RWPE1 (cell line): Measurements from ENCODE around the gene FUBP3.

ENCODE experiments used
- CTCF ChIA-PET: fragments of 350-600 bp; sonication (Branson Sonifier 250); formaldehyde crosslinking; extraction: SDS; loops from one replicate; lab custom pipeline; 2021; lab: Yijun Ruan, JAX
- POLR2A ChIA-PET: fragments of 400-600 bp; formaldehyde crosslinking; extraction: SDS; loops from one replicate; lab custom pipeline; 2020; ENCODE audit warnings: antibody characterized with exemption; ENCODE audit not compliant: low non-redundant PET; lab: Yijun Ruan, JAX
- DNase-seq: peaks from one replicate; pipeline ENCODE4 v3.0.0; 2012; ENCODE audit warnings: low spot score
- H3K27ac ChIP-seq: fragments of 450-650 bp; 2 replicates; pipeline ENCODE4 v1.5.1; 2017
- TF ChIP-seq, protein P1 (sequence below): fragments of 450-650 bp; conservative IDR thresholded peaks from 2 replicates; pipeline ENCODE4 v1.5.1; 2017; ENCODE audit warnings: low read depth, mild to moderate bottlenecking

FUBP3 gene

DNA sequence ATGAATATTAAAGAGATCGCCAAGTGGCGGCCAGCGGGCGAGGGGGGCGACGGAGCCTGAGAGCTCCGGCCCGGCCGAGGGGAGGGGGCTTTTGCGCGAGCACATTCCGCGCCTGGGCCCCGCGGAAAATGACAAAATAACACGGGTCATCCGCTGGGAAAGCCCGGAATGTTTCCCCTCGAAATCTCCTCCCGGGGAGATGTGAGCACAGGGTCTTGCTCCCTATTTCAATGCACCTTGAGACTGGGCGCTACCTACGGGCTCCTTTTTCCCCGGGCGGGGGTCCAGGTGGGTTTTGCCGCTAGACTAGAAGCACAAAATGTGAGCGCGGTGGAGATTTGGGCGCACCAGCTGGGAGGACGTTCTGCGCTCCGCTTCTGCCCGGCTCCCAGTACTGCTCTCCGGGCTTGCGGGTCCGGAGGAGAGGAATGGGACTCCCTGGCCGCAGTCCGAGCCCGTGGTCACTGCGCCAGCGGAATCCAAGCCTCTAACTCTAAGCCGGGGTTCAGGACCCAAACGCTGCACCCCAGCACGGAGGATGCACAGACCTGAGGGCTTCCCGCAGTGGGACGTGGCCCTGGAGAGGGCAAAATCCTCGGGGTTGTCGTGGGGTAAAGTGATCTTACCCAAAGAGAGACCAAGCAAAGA lies 82.2 kb downstream of the FUBP3 start:
- TF ChIP-seq, protein P1, sequence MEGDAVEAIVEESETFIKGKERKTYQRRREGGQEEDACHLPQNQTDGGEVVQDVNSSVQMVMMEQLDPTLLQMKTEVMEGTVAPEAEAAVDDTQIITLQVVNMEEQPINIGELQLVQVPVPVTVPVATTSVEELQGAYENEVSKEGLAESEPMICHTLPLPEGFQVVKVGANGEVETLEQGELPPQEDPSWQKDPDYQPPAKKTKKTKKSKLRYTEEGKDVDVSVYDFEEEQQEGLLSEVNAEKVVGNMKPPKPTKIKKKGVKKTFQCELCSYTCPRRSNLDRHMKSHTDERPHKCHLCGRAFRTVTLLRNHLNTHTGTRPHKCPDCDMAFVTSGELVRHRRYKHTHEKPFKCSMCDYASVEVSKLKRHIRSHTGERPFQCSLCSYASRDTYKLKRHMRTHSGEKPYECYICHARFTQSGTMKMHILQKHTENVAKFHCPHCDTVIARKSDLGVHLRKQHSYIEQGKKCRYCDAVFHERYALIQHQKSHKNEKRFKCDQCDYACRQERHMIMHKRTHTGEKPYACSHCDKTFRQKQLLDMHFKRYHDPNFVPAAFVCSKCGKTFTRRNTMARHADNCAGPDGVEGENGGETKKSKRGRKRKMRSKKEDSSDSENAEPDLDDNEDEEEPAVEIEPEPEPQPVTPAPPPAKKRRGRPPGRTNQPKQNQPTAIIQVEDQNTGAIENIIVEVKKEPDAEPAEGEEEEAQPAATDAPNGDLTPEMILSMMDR = no peak
- H3K27ac ChIP-seq = no peak overlapping the region
- POLR2A ChIA-PET = interaction anchor here (0.6 kb wide), 1 partner anchor 14 kb away, joined by 10 read pairs; no protein-coding TSS in a partner anchor
- CTCF ChIA-PET = interaction anchor here (1.3 to 2.0 kb wide), 2 partner anchors 21 to 23 kb away, joined by 9 to 13 read pairs; no protein-coding TSS in a partner anchor
- DNase-seq = no peak

DNA sequence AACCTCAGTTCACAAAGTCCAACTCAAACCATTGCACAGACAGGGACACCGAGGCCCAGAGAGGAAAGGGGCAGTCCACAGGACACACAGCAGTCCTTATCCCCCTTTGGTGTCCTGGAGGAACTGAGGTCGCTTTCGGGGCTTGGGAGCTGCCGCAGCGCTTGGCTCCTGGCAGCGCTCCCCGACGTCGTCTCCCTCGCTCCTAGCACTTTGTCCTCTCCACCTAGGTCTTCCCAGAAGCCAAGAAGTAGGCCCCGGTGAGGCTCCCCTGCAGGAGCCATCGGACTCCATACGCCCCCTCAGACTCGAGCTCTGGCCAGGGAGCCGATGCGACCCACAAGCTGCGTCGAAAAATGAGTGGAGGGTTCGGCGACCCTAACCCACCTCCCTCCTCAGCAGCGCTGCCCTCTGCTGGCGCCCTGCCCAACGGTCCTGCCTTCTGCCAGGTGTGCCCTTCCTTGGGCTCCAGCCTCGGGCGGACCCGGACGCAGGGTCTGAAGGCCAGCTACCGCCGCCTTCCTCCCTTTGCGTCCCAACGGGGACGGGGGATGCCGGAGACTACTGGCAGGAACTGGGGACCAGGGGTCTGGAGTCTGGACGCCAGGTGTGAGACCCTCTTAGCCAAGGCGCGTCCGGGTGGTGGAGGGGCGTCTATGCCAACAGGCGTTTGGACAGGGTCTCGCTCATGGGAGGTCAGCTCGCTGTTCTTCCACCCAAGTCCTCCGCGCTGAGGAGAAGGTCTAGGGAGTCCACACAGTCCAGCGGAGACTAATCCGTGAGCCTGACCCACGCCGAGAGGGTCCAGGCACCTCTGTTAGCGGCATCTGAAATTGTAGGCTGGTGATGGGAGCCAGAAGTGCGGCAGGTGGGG lies 83.0 kb downstream of the FUBP3 start:
- TF ChIP-seq, protein P1 = no peak
- ChIA-PET POLR2A (interaction anchor here (0.6 kb wide), 1 partner anchor 15 kb away, joined by 10 read pairs; no protein-coding TSS in a partner anchor), CTCF (interaction anchor here (0.7 to 2.0 kb wide), 3 partner anchors 20 to 66 kb away, joined by 3 to 13 read pairs (median 9); no protein-coding TSS in a partner anchor)
- H3K27ac ChIP-seq = no peak overlapping the region
- no peak for DNase-seq

DNA sequence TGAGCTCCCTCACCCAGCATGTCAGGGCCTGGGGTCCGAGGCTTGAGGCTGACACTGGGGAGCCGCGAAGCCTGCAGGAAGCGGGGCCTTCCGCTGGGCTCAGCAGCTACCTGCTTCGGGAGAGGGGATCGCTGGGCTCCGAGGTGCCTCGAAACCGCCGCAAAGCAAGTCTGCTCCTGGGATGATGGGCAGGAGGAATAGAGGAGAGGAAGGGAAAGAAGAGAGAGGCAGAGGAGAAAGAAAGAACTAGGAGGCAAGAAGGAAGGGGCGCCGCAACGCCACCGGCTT lies 83.5 kb downstream of the FUBP3 start:
- H3K27ac ChIP-seq = no peak overlapping the region
- CTCF ChIA-PET = interaction anchor here (0.7 to 2.0 kb wide), 3 partner anchors 20 to 67 kb away, joined by 3 to 13 read pairs (median 4); no protein-coding TSS in a partner anchor
- POLR2A ChIA-PET = no interaction called here
- DNase-seq = no peak
- TF ChIP-seq, protein P1 = no peak

DNA sequence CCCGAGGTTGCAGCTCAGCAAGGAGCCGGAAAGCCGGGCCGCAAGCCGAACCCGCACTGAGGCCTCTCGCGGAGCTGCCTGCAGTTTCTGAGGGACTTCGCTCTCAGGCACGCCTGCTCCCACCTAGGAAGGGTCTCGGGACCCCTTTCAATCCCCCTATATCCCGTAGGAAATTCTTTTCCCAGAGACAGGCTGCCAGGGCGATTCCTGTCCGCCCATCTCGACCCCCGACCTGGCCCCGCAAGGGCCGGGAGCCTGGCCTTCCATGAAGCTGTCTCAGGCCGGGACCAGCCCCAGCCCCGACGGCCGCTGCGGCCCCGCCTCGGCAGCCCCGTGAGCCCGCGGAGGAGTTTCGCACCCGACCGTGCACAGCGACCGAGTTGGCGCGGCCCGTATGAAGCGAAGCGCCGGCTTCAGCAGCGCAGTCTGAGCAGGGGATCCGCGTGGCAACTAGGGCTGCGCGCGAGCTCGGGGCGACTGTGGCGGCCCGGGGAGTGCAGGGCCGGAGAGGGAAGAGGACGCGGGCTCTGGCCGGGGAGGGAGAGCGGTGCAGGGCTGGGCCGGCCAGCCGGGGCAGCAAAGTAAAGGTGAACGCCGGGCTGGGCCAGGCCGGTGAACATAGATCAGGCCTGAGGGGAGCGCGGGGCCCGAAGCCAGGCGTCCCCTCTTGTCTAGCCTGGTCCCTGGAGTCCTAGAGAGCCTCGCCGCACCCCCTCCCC lies 84.0 kb downstream of the FUBP3 start:
- ChIA-PET CTCF (interaction anchor here (0.6 to 2.0 kb wide), 4 partner anchors 19 to 359 kb away, joined by 3 to 13 read pairs (median 6); no protein-coding TSS in a partner anchor), POLR2A (no interaction called here)
- H3K27ac ChIP-seq = no peak overlapping the region
- DNase-seq = no peak
- TF ChIP-seq, protein P1 = no peak

DNA sequence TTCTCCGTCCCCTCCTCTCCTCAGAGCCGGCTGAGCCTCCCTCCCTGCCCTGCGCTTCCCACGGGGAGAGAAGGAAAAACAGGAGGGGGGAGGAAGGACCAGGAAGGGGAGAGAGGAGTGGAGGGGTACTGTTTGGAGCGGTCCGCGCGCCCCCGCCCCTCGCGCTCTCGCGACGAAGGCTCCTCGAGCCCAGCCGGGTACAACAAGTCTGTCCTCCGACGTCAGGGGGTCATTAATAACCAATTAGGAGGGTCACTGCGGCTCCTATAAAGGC lies 84.5 kb downstream of the FUBP3 start:
- DNase-seq = no peak
- no peak overlapping the region for H3K27ac ChIP-seq
- ChIA-PET POLR2A (no interaction called here), CTCF (interaction anchor here (0.6 to 1.0 kb wide), 2 partner anchors 20 to 360 kb away, joined by 4 to 8 read pairs; no protein-coding TSS in a partner anchor)
- TF ChIP-seq, protein P1 = no peak
